Breast epithelium (tissue), 3 donors: ENCODE data around the gene STARD7.

Experiments used
- POLR2A ChIP-seq: fragments of 450-650 bp; IDR thresholded peaks from one replicate; pipeline ENCODE4 v1.6.1; 2016; ENCODE audit warnings: antibody characterized with exemption, mild to moderate bottlenecking, moderate library complexity
- POLR2AphosphoS5 ChIP-seq, 3 donors: sonication (generic); formaldehyde crosslinking; IDR thresholded peaks; one replicate each; pipeline ENCODE4 v1.6.1; 2017; ENCODE audit warnings: antibody characterized with exemption in 3 of 3
- TF ChIP-seq, protein P1 (sequence below), 3 donors: fragments of 450-650 bp; IDR thresholded peaks; one replicate each; pipeline ENCODE4 v1.5.1; 2016 to 2017; ENCODE audit warnings: antibody characterized with exemption in 3 of 3, mild to moderate bottlenecking in 3 of 3, moderate library complexity in 3 of 3

GRCh38 chr2:96167407-96168013 is 41.1 kb downstream of the STARD7 start:
- TF ChIP-seq, protein P1, sequence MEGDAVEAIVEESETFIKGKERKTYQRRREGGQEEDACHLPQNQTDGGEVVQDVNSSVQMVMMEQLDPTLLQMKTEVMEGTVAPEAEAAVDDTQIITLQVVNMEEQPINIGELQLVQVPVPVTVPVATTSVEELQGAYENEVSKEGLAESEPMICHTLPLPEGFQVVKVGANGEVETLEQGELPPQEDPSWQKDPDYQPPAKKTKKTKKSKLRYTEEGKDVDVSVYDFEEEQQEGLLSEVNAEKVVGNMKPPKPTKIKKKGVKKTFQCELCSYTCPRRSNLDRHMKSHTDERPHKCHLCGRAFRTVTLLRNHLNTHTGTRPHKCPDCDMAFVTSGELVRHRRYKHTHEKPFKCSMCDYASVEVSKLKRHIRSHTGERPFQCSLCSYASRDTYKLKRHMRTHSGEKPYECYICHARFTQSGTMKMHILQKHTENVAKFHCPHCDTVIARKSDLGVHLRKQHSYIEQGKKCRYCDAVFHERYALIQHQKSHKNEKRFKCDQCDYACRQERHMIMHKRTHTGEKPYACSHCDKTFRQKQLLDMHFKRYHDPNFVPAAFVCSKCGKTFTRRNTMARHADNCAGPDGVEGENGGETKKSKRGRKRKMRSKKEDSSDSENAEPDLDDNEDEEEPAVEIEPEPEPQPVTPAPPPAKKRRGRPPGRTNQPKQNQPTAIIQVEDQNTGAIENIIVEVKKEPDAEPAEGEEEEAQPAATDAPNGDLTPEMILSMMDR (IDR thresholded peaks at IDR 0.05): no peak
- TF ChIP-seq POLR2AphosphoS5 (IDR thresholded peaks at IDR 0.05) (no peak), POLR2A (no peak)
